Ovary (tissue), 10 donors: ENCODE measurements around the gene SRSF10. TPM values are rescaled to one million over a fixed set of nuclear protein-coding genes. Genes with fewer than 3 reads are reported as not detected.

Experiments
- DNase-seq, 5 donors: peaks; one replicate each; pipeline ENCODE4 v3.0.0-alpha.2; 2019 to 2020
- H3K27ac ChIP-seq, 2 donors: fragments of 200-600 bp; one replicate each; pipeline versions ENCODE4 v1.5.1 to v1.8.0; 2019 to 2022
- H3K27me3 ChIP-seq: fragments of 200-600 bp; one replicate; pipeline ENCODE4 v1.8.0; 2022
- H3K36me3 ChIP-seq: fragments of 200-600 bp; sonication (generic); one replicate; pipeline ENCODE4 v1.5.1; 2019
- H3K4me1 ChIP-seq: one replicate; pipeline ENCODE4 v1.8.1; 2013; ENCODE audit warnings: mild to moderate bottlenecking, moderate library complexity; ENCODE audit not compliant: insufficient read depth
- H3K4me3 ChIP-seq: fragments of 200-600 bp; sonication (generic); one replicate; pipeline ENCODE4 v1.5.1; 2017
- H3K9me3 ChIP-seq, 2 donors: fragments of 200-600 bp in 1 of 2; sonication (generic) in 1 of 2; one replicate each; pipeline versions ENCODE4 v1.5.1 to v1.8.1; 2013 to 2019; ENCODE audit warnings: mild to moderate bottlenecking in 1 of 2, moderate library complexity in 1 of 2
- EP300 ChIP-seq: sonication (generic); formaldehyde crosslinking; IDR thresholded peaks from one replicate; pipeline ENCODE4 v1.6.1; 2017; ENCODE audit warnings: antibody characterized with exemption
- POLR2A ChIP-seq: fragments of 450-650 bp; IDR thresholded peaks from one replicate; pipeline ENCODE4 v1.6.1; 2017; ENCODE audit warnings: antibody characterized with exemption, mild to moderate bottlenecking, moderate library complexity
- WGBS, 3 donors: extraction: QIAGEN DNeasy Blood & Tissue Kit in 1 of 3; methylation state at CpG; one replicate each; pipeline versions ENCODE4 v1.1.5 to v1.1.7; 2013 to 2017; 5-methylcytosine and 5-hydroxymethylcytosine counted together
- intact Hi-C, 4 donors: fragments of 100-400 bp; cut with DNase I; formaldehyde crosslinking; loops; one replicate each; pipeline versions ENCODE4 v1.11.0 to v1.15.1; 2022 to 2023
- long read RNA-seq, 3 donors: library from polyadenylated mRNA in 2 of 3; unstranded in 2 of 3; transcript quantifications; one replicate each; pipeline ENCODE4 v2.0.0 and lab custom pipeline, GENCODE V29; 2021 to 2026
- polyA plus RNA-seq, 2 donors: library from polyadenylated mRNA; stranded (reverse); fragments of 200-250 nt in 1 of 2; fragments of 350-450 nt in 1 of 2; fragmentation: Illumina TruSeq in 1 of 2; extraction: RNeasy Lipid Tissue Mini Kit (QIAGEN cat#74804) in 1 of 2; gene quantifications; one replicate each; pipeline ENCODE4 v1.2.3, GENCODE V29; 2013 to 2014
- total RNA-seq, 7 donors: library from RNA; depleted of rRNA in 2 of 7; stranded (reverse); fragments of >200 nt in 2 of 7; fragmentation: NEBNext Ultra II Directional in 3 of 7; extraction: Animal tissue kit (Norgen Biotek cat#: 25700) in 3 of 7; gene quantifications; one replicate each; pipeline versions ENCODE4 v1.1.0 to v1.2.4, GENCODE V29; 2016 to 2023
- TF ChIP-seq, protein P1 (sequence below), 3 donors: fragments of 450-650 bp in 2 of 3; fragments of 200-600 bp in 1 of 3; IDR thresholded peaks; one replicate each; pipeline versions ENCODE4 v1.5.1 to v1.8.0; 2016 to 2022; ENCODE audit warnings: antibody characterized with exemption in 3 of 3, mild to moderate bottlenecking in 1 of 3
- donor health status: DM: no; HTN: no; CAD: no; lungs with moderate emphysema.
- donor health status: DM: no; HTN: no; CAD: no.
- donor health status: Bipolar disorder and iron deficiency.
- donor health status: DM: yes; HTN: yes; CAD: no.
- donor health status: DM: no; HTN: no; CAD: no.
- donor health status: DM: yes; HTN: yes; CAD: no.

The SRSF10 gene
- total RNA-seq (100 to 1,000 TPM in 3 of 7 donors, 10 to 100 TPM in 4; 86.4 to 130 (median 99.1) TPM), polyA plus RNA-seq (10 to 100 TPM; 57.1 to 99.8 TPM)
- long read RNA-seq, donor 1, partial matches to known transcripts: 8 of 68 reads
- long read RNA-seq, donor 1, other reads (novel, unspliced or antisense): 46 of 68 reads
- long read RNA-seq, donor 2, transcript SRSF10-212 (3 exons, 790 nt): major isoform, 8 of 45 reads
- long read RNA-seq, donor 2, partial matches to known transcripts: 0 of 45 reads
- long read RNA-seq, donor 2, other reads (novel, unspliced or antisense): 34 of 45 reads
- long read RNA-seq, donor 3, partial matches to known transcripts: 0 of 29 reads
- long read RNA-seq, donor 3, other reads (novel, unspliced or antisense): 24 of 29 reads

DNA sequence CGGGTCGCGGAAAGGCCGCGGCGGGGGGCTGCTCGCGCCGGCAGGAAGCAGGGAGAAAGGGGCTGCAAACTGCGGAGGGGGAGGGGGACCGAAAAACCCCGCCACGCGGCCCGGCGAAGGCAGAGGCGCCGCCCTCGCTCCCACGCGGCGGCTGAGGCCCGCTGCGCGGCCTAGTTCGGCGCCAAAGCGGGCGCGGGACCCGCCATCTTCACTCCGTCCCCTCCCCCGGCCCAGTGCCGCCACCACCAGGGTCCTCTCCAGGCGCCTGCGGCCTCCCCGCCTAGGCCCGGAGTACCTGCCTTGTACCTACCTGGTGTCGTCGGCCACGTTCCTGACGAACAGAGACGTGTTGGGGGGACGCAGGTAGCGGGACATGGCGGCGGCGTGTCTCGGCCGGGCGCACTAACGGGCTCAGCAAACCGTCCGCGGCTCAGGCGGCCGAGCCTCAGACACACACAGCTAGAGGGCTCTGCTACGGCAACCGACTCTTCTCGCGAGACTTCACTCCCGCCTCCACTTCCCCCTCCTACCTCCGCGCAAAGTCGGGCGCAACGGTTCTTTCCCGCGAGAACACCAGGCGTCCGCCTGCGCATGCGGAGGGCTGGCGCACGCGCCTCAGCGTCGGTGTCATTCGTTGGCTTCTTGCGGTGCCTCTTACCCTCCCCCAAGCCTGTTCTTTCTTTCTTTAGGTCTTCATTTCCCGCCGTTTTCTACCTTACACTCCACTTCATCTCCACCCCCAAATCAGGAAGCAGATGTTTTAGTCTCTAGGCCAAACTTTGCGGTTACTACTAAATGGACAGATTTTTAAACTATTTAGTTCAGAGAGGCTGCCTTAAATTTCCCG, at the start of gene SRSF10:
Gene SRSF10 (minus strand): TSS at position 447 of the 847 bp plus-strand sequence. CDS start 72 bp downstream, at position 375.
- H3K9me3 ChIP-seq: no peaks in the 10 kb centered on the region
- peaks cover 18% of the 10 kb centered on the region for H3K4me1 ChIP-seq
- H3K4me3 ChIP-seq: peak within 1 kb of the TSS; percentile 97
- 0 to 1% (median 0%) methylated on average over 81 to 84 of the region's 84 CpGs for WGBS, 3 donors
- intact Hi-C loops: loop anchor here in 3 of 4 donors (2.0 to 10.0 kb wide), 2 partner anchors 39 to 45 kb away; no protein-coding TSS in a partner anchor
- H3K27me3 ChIP-seq: no peaks in the 10 kb centered on the region
- peak within 1 kb of the TSS; percentile 80 to 94 for H3K27ac ChIP-seq
- peak; percentile 12 for TF ChIP-seq EP300
- TF ChIP-seq, protein P1, sequence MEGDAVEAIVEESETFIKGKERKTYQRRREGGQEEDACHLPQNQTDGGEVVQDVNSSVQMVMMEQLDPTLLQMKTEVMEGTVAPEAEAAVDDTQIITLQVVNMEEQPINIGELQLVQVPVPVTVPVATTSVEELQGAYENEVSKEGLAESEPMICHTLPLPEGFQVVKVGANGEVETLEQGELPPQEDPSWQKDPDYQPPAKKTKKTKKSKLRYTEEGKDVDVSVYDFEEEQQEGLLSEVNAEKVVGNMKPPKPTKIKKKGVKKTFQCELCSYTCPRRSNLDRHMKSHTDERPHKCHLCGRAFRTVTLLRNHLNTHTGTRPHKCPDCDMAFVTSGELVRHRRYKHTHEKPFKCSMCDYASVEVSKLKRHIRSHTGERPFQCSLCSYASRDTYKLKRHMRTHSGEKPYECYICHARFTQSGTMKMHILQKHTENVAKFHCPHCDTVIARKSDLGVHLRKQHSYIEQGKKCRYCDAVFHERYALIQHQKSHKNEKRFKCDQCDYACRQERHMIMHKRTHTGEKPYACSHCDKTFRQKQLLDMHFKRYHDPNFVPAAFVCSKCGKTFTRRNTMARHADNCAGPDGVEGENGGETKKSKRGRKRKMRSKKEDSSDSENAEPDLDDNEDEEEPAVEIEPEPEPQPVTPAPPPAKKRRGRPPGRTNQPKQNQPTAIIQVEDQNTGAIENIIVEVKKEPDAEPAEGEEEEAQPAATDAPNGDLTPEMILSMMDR (IDR thresholded peaks at IDR 0.05): peak in 2 of 3 donors; percentile 66 to 70
- TF ChIP-seq POLR2A: peak; percentile 100
- peak; percentile 98 to 99 (median 99) for DNase-seq
- no peaks in the 10 kb centered on the region for H3K36me3 ChIP-seq

DNA sequence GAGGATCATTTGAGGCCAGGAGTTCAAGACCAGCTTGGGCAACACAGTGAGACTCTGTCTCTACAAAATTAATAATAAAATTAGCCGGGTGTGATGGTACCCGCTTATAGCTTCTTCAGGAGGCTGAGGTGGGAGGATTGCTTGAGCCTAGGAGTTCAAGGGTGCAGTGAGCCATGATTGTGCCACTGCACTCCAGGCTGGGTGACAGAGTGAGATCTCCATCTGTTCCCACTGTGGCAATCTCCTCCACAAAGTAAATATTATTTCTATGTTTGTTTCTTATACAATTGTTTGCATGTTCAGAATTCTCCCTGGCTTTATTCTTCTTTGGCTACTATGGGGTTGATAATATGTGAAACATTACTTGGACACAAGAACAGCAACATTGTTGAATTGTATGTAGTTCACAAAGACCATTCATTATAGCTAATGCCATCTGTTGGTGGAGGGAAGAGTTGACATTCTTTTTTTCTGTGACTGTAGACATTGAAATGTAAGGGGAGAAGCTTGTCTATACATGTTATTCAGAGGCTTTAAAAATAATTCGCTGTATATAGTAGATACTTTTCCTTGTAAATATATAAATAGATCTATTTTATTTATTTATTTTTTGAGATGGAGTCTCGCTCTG, 47.8 kb upstream of the SRSF10 start:
- H3K27me3 ChIP-seq: no peaks in the 10 kb centered on the region
- no peaks in the 10 kb centered on the region for H3K4me1 ChIP-seq
- no peak for DNase-seq
- H3K9me3 ChIP-seq: no peaks in the 10 kb centered on the region
- no peak overlapping the region for H3K27ac ChIP-seq
- no peaks in the 10 kb centered on the region for H3K36me3 ChIP-seq
- intact Hi-C loops: loop anchor here in 2 of 4 donors (5.0 to 10.0 kb wide), 2 partner anchors 53 to 71 kb away; partner anchors contain the start of gene PNRC2 (in 1 of the 2)
- WGBS, 3 donors: 70 to 82% (median 77%) methylated on average over 4 of the region's 4 CpGs
- H3K4me3 ChIP-seq: no peak overlapping the region
- TF ChIP-seq POLR2A: no peak
- TF ChIP-seq, protein P1 (IDR thresholded peaks at IDR 0.05): peak in 2 of 3 donors; percentile 27 to 65
- TF ChIP-seq EP300: no peak

DNA sequence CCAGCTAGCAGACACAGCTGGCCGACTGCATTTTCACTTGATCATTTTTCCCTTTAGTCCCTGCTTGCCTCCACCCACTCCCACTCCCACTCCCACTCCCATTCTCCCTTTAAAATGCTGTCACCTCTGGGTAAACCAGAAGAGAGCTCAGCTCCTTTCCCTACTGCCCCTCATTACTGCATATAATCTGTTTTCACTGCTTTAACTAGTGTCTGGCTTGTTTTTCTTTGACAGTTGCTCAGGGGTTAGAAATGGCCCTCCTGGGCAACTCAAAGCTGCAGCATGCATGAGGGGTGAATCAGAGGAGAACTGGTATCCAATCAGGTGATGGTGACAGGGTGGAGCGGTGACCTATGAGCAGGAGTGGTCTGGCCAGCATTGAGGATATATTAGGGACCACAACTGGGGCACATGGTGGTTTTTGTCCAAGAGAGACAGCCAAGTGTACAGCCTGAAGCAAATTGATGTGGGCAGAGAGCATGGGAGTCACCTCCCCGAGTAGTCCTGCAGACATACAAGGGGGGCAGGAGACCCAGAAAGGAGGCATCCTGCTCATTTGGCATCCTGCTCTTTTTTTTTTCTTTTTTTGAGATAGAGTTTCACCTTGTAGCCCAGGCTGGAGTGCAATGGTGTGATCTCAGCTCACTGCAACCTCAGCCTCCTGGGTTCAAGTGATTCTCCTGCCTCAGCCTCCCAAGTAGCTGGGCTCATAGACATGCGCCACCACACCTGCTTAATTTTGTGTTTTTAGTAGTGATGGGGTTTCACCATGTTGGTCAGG, 42.6 kb upstream of the SRSF10 start:
- Histone ChIP-seq H3K9me3 (no peaks in the 10 kb centered on the region), H3K36me3 (no peaks in the 10 kb centered on the region), H3K4me1 (peaks cover 26% of the 10 kb centered on the region), H3K27me3 (no peaks in the 10 kb centered on the region), H3K27ac (no peak overlapping the region), H3K4me3 (no peak overlapping the region)
- WGBS, 3 donors: 56 to 67% (median 63%) methylated on average over 4 of the region's 4 CpGs
- no peak for DNase-seq
- intact Hi-C loops: loop anchor here in 2 of 4 donors (5.0 to 10.0 kb wide), 2 partner anchors 48 to 65 kb away; partner anchors contain the start of gene PNRC2 (in 1 of the 2)
- TF ChIP-seq, protein P1 (IDR thresholded peaks at IDR 0.05): no peak
- TF ChIP-seq POLR2A (no peak), EP300 (no peak)
